DMS 273 treated with DMSO at 0.1 percent for 48 hours (cell line): ENCODE measurements around the gene CLOCK.

Experiments used
- DNase-seq: peaks from one replicate; lab custom pipeline; 2025; lab: John Stamatoyannopoulos, UW

The CLOCK gene

GRCh38 chr4:55543858-55544257 lies 2.9 kb downstream of the CLOCK start:
- no peak for DNase-seq

- no peak for DNase-seq
These were observed 6.4 kb downstream of the CLOCK start for GRCh38 chr4:55540271-55540670.

- no peak for DNase-seq
These were observed 7.1 kb downstream of the CLOCK start for GRCh38 chr4:55539658-55540057.

GRCh38 chr4:55538531-55538930 lies 8.2 kb downstream of the CLOCK start:
- DNase-seq = no peak

GRCh38 chr4:55534306-55534705 lies 12.4 kb downstream of the CLOCK start:
- DNase-seq = no peak

GRCh38 chr4:55530691-55531090 lies 16.0 kb downstream of the CLOCK start:
- DNase-seq = no peak

GRCh38 chr4:55530167-55530566 lies 16.5 kb downstream of the CLOCK start:
- DNase-seq = no peak

- no peak for DNase-seq
These were observed 18.2 kb downstream of the CLOCK start for GRCh38 chr4:55528491-55528890.

- no peak for DNase-seq
These were observed 21.7 kb downstream of the CLOCK start for GRCh38 chr4:55524844-55525571.

- no peak for DNase-seq
These were observed 28.3 kb downstream of the CLOCK start for GRCh38 chr4:55518442-55518841.

- no peak for DNase-seq
These were observed 29.0 kb downstream of the CLOCK start for GRCh38 chr4:55517526-55518229.

GRCh38 chr4:55512922-55513571 lies 33.7 kb downstream of the CLOCK start:
- DNase-seq = no peak

GRCh38 chr4:55512077-55512476 lies 34.6 kb downstream of the CLOCK start:
- no peak for DNase-seq

- DNase-seq = no peak
These were observed 36.0 kb downstream of the CLOCK start for GRCh38 chr4:55510685-55511084.

- no peak for DNase-seq
These were observed 37.4 kb downstream of the CLOCK start for GRCh38 chr4:55509266-55509665.

- no peak for DNase-seq
These were observed 39.1 kb downstream of the CLOCK start for GRCh38 chr4:55507612-55508011.

- no peak for DNase-seq
These were observed 43.5 kb downstream of the CLOCK start for GRCh38 chr4:55503169-55503568.

GRCh38 chr4:55500072-55500471 lies 46.6 kb downstream of the CLOCK start:
- no peak for DNase-seq

- DNase-seq = no peak
These were observed 47.2 kb downstream of the CLOCK start for GRCh38 chr4:55499495-55499894.

GRCh38 chr4:55498051-55498450 lies 48.7 kb downstream of the CLOCK start:
- DNase-seq = no peak

- no peak for DNase-seq
These were observed 55.2 kb downstream of the CLOCK start for GRCh38 chr4:55491486-55491885.

- DNase-seq = no peak
These were observed 58.0 kb downstream of the CLOCK start for GRCh38 chr4:55488716-55489115.

- DNase-seq = no peak
These were observed 60.9 kb downstream of the CLOCK start for GRCh38 chr4:55485821-55486220.
